IMR-90 (cell line): ENCODE measurements around the gene C2orf49. TPM values are rescaled to one million over a fixed set of nuclear protein-coding genes. Genes with fewer than 3 reads are reported as not detected.

Experiments
- ATAC-seq: fragments of 200-7000 bp; cut with Tn5 transposase; 2 replicates; pipeline ENCODE4 v1.9.1; 2020; ENCODE audit warnings: low read depth, mild to moderate bottlenecking, moderate library complexity
- BruUV-seq: library from RNA; stranded (reverse); fragments of 400-500 nt; replicated peaks from 2 replicates; lab custom pipeline; 2021; lab: Mats Ljungman, UMichigan
- CTCF ChIA-PET: fragments of 300-600 bp; formaldehyde crosslinking; extraction: SDS; loops from one replicate; lab custom pipeline; 2021; ENCODE audit warnings: antibody characterized with exemption; lab: Yijun Ruan, JAX
- POLR2A ChIA-PET: fragments of 300-600 bp; sonication (Branson Sonifier 250); formaldehyde crosslinking; loops from one replicate; lab custom pipeline; 2022; ENCODE audit warnings: antibody characterized with exemption; ENCODE audit not compliant: unreplicated experiment; lab: Charles Lee
- DNase-seq: peaks from one replicate; pipeline ENCODE4 v3.0.0; 2013
- H2AFZ ChIP-seq: replicated peaks from 2 replicates; pipeline ENCODE3; 2013; ENCODE audit warnings: low read length, mild to moderate bottlenecking; ENCODE audit not compliant: poor library complexity
- H2AK5ac ChIP-seq: 2 replicates; pipeline ENCODE4 v1.6.1; 2013; ENCODE audit warnings: low read depth, low read length, inconsistent platforms
- H2AK9ac ChIP-seq: replicated peaks from 2 replicates; pipeline ENCODE3; 2013; ENCODE audit warnings: mild to moderate bottlenecking, low read depth, low read length, moderate library complexity; ENCODE audit not compliant: poor library complexity
- H2BK120ac ChIP-seq: 2 replicates; pipeline ENCODE4 v1.6.1; 2013; ENCODE audit warnings: low read depth, low read length, inconsistent platforms
- H2BK15ac ChIP-seq: 3 replicates; pipeline ENCODE4 v1.6.1; 2013; ENCODE audit warnings: low read depth, low read length, inconsistent platforms
- H2BK20ac ChIP-seq: 2 replicates; pipeline ENCODE4 v1.6.1; 2013; ENCODE audit warnings: low read depth, mild to moderate bottlenecking, inconsistent platforms, low read length, moderate library complexity
- H2BK5ac ChIP-seq: 2 replicates; pipeline ENCODE4 v1.6.1; 2013; ENCODE audit warnings: mild to moderate bottlenecking, low read depth, low read length, inconsistent platforms; ENCODE audit not compliant: poor library complexity, severe bottlenecking
- H3K14ac ChIP-seq: replicated peaks from 2 replicates; pipeline ENCODE4 v1.6.1; 2013; ENCODE audit warnings: low read depth, low read length, inconsistent platforms
- H3K18ac ChIP-seq: 2 replicates; pipeline ENCODE4 v1.6.1; 2013; ENCODE audit warnings: low read depth, low read length, control low read depth
- H3K23ac ChIP-seq: 2 replicates; pipeline ENCODE4 v1.6.1; 2013; ENCODE audit warnings: low read depth, low read length, inconsistent platforms
- H3K27ac ChIP-seq: 2 replicates; pipeline ENCODE4 v1.5.1; 2013; ENCODE audit warnings: mild to moderate bottlenecking, control low read depth, low read length; ENCODE audit not compliant: insufficient read depth
- H3K27me3 ChIP-seq: 2 replicates; pipeline ENCODE4 v1.6.1; 2013; ENCODE audit warnings: low read length; ENCODE audit not compliant: control insufficient read depth, insufficient read depth
- H3K36me3 ChIP-seq: 2 replicates; pipeline ENCODE4 v1.6.1; 2013; ENCODE audit warnings: low read length, mixed read lengths; ENCODE audit not compliant: control insufficient read depth, insufficient read depth
- H3K4ac ChIP-seq: 2 replicates; pipeline ENCODE4 v1.6.1; 2013; ENCODE audit warnings: low read depth, low read length, inconsistent platforms
- H3K4me1 ChIP-seq: 2 replicates; pipeline ENCODE4 v1.6.1; 2013; ENCODE audit warnings: low read length, mixed read lengths; ENCODE audit not compliant: control insufficient read depth, insufficient read depth
- H3K4me2 ChIP-seq: 2 replicates; pipeline ENCODE4 v1.6.1; 2013; ENCODE audit warnings: low read depth, mild to moderate bottlenecking, control low read depth, low read length, moderate library complexity
- H3K4me3 ChIP-seq: 2 replicates; pipeline ENCODE4 v1.5.1; 2013; ENCODE audit warnings: low read depth, mild to moderate bottlenecking, control low read depth, low read length, moderate library complexity; ENCODE audit not compliant: insufficient read depth
- H3K56ac ChIP-seq: 2 replicates; pipeline ENCODE4 v1.6.1; 2013; ENCODE audit warnings: low read length, inconsistent platforms; ENCODE audit not compliant: insufficient read depth; ENCODE audit errors: extremely low read depth
- H3K79me1 ChIP-seq, 2 experiments: 2 replicates each; pipeline ENCODE4 v1.6.1; 2013; ENCODE audit warnings: low read length in 2 of 2, inconsistent platforms in 1 of 2, low read depth in 1 of 2
- H3K9ac ChIP-seq: 2 replicates; pipeline ENCODE4 v1.6.1; 2013; ENCODE audit warnings: low read depth, low read length, control low read depth
- H3K9me1 ChIP-seq: 2 replicates; pipeline ENCODE4 v1.6.1; 2013; ENCODE audit warnings: low read length, inconsistent platforms; ENCODE audit not compliant: insufficient read depth
- H3K9me3 ChIP-seq: 2 replicates; pipeline ENCODE4 v1.6.1; 2013; ENCODE audit warnings: low read length; ENCODE audit not compliant: control insufficient read depth, insufficient read depth
- H4K20me1 ChIP-seq: 2 replicates; pipeline ENCODE4 v1.6.1; 2013; ENCODE audit warnings: low read length, inconsistent platforms; ENCODE audit not compliant: insufficient read depth
- H4K5ac ChIP-seq: 2 replicates; pipeline ENCODE4 v1.6.1; 2013; ENCODE audit warnings: mild to moderate bottlenecking, low read depth, low read length, control low read depth
- H4K8ac ChIP-seq, 2 experiments: 2 replicates each; pipeline ENCODE4 v1.6.1; 2013; ENCODE audit warnings: low read depth in 2 of 2, low read length in 2 of 2, control low read depth in 1 of 2, inconsistent platforms in 1 of 2
- H4K91ac ChIP-seq: 2 replicates; pipeline ENCODE4 v1.6.1; 2013; ENCODE audit warnings: low read depth, low read length, inconsistent platforms; ENCODE audit not compliant: insufficient read depth
- BHLHE40 ChIP-seq: fragments of 150-350 bp; IDR thresholded peaks from 2 replicates; pipeline ENCODE4 v1.6.1; 2016; ENCODE audit warnings: mild to moderate bottlenecking, low read depth, low read length
- CHD1 ChIP-seq: IDR thresholded peaks from 2 replicates; pipeline ENCODE4 v1.6.1; 2012; ENCODE audit warnings: low read depth, low read length, improper control_type of control experiment
- MAFK ChIP-seq: IDR thresholded peaks from 2 replicates; pipeline ENCODE4 v1.6.1; 2012; ENCODE audit warnings: low read depth, low read length, improper control_type of control experiment
- MAZ ChIP-seq: IDR thresholded peaks from 2 replicates; pipeline ENCODE4 v1.6.1; 2012; ENCODE audit warnings: low read depth, mild to moderate bottlenecking, low read length, improper control_type of control experiment, moderate library complexity, borderline replicate concordance
- MXI1 ChIP-seq: IDR thresholded peaks from 2 replicates; pipeline ENCODE4 v1.6.1; 2012; ENCODE audit warnings: low read depth, mild to moderate bottlenecking, low read length, moderate library complexity, borderline replicate concordance
- NFE2L2 ChIP-seq: fragments of 150-350 bp; IDR thresholded peaks from 2 replicates; pipeline ENCODE4 v1.6.1; 2016; ENCODE audit warnings: low read depth, mild to moderate bottlenecking, low read length
- RAD21 ChIP-seq: IDR thresholded peaks from 2 replicates; pipeline ENCODE4 v1.6.1; 2012; ENCODE audit warnings: low read length, improper control_type of control experiment
- RCOR1 ChIP-seq: IDR thresholded peaks from 2 replicates; pipeline ENCODE4 v1.6.1; 2012; ENCODE audit warnings: mild to moderate bottlenecking, low read length, improper control_type of control experiment; ENCODE audit not compliant: insufficient replicate concordance
- SMC3 ChIP-seq: fragments of 150-350 bp; IDR thresholded peaks from 2 replicates; pipeline ENCODE4 v1.6.1; 2016; ENCODE audit warnings: low read depth, mild to moderate bottlenecking, antibody characterized with exemption, low read length, moderate library complexity
- WGBS, 2 experiments: methylation state at CpG; one replicate each; pipeline versions ENCODE4 v1.1.5 to v1.1.7; 2013; ENCODE audit warnings: missing lambda C conversion rate in 2 of 2; ENCODE audit not compliant: insufficient read length in 1 of 2; ENCODE audit errors: extremely low coverage in 2 of 2; 5-methylcytosine and 5-hydroxymethylcytosine counted together
- dilution Hi-C: fragments of 300-500 bp; cut with HindIII; formaldehyde crosslinking; loops from one replicate; pipeline ENCODE4 v1.14.3; 2018; ENCODE audit warnings: low sequenced_read_pairs; ENCODE audit not compliant: unreplicated experiment
- in situ Hi-C: fragments of 300-500 bp; cut with MboI; formaldehyde crosslinking; loops from 3 replicates; pipeline ENCODE4 v1.14.3; 2019; ENCODE audit warnings: low sequenced_read_pairs, inconsistent platforms, mixed read lengths
- intact Hi-C: fragments of 100-400 bp; cut with micrococcal nuclease; formaldehyde crosslinking; loops from 2 replicates; pipeline ENCODE4 v1.10.0; 2022
- polyA plus RNA-seq, 3 experiments: library from polyadenylated mRNA; depleted of rRNA; stranded (reverse); fragments of >200 nt; gene quantifications; 2 replicates each; pipeline ENCODE4 v1.2.3, GENCODE V29; 2012; ENCODE audit warnings: low replicate concordance in 1 of 3
- total RNA-seq: library from RNA; depleted of rRNA; stranded (reverse); fragments of >200 nt; gene quantifications from 2 replicates; pipeline ENCODE4 v1.2.3, GENCODE V29; 2012
- TF ChIP-seq, protein P1 (sequence below): conservative IDR thresholded peaks from 2 replicates; pipeline ENCODE4 v1.5.1; 2012; ENCODE audit warnings: mild to moderate bottlenecking, low read depth, low read length, improper control_type of control experiment
- TF ChIP-seq, protein P2 (sequence below): fragments of 150-350 bp; IDR thresholded peaks from 2 replicates; pipeline ENCODE4 v1.6.1; 2017; ENCODE audit warnings: mild to moderate bottlenecking, antibody characterized with exemption, low read length, low read depth

The C2orf49 gene
- total and polyA plus RNA-seq, 2 of the 4 experiments (the other 2 are of a cell fraction) = 3.8 to 8.5 TPM

DNA sequence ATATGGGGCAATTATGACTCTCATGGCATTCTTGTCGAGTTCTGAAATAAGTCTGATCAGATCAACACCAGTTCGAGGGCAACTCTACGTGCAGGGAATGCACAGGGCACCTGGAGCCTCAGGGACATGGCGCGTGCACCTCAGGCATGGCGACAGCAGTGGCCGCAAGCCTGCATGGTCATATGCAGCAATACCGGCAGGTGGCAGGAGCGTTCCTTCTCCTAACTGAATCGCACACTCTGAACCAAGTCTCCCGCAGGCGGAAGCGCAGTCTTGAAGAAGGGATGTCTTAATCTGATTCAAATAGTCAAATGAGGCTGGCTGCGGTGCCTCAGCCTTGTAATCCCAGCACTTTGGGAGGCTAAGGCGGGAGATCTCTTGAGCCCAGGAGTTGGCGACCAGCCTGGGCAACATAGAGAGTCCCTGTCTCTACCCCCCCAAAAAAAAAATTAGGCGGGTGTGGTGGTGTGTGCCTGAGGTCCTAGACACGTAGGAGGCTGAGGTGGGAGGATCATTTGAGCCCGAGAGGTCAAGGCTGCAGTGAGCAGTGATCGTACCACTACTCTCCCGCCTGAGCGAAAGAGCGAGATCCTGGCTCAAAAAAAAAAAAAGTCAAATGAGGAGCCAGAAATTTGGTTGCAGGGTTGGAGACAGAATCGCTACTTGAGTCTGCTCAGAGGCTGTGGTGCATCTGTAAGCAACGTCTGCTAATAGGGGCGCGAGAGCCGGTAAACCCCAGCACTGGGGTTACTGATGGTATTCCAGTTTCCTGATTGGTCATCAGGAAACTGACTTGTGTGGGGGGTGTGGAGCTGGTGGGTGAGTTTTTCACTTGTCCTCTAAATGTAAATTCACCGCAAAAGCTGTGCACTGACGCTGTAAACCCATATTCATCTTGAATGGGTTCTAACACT is 32.7 kb downstream of the C2orf49 start (continued):
- peak; percentile 80 for TF ChIP-seq SMC3
- TF ChIP-seq RCOR1 = no peak
- TF ChIP-seq MAFK = no peak

GRCh38 chr2:105371156-105371555 is 33.8 kb downstream of the C2orf49 start:
- Histone ChIP-seq H3K18ac (no peak overlapping the region), H2AK9ac (no peak overlapping the region), H4K8ac (peak overlapping the region in 1 of 2 experiments; percentile 39; a peak in 2 of 4 replicates), H3K14ac (no peak overlapping the region), H3K9me1 (peaks cover 29% of the 10 kb centered on the region), H4K91ac (no peak overlapping the region), H3K36me3 (peaks cover 84% of the 10 kb centered on the region), H3K27ac (peak overlapping the region; percentile 30; the same call in 1 of the 2 replicates), H2BK5ac (peak overlapping the region; percentile 10), H2BK120ac (no peak overlapping the region), H3K9ac (0 out of 2 replicates have a peak overlapping the region, but pooled peaks have one; percentile 6), H2BK20ac (no peak overlapping the region), H4K20me1 (peaks cover 71% of the 10 kb centered on the region), H3K56ac (no peak overlapping the region), H2AK5ac (no peak overlapping the region), H3K27me3 (no peaks in the 10 kb centered on the region), H3K4me1 (peaks cover 39% of the 10 kb centered on the region), H3K4ac (no peak overlapping the region), H3K9me3 (no peaks in the 10 kb centered on the region), H3K4me2 (no peak overlapping the region), H4K5ac (no peak overlapping the region), H3K79me1 (peaks cover 57 to 92% of the 10 kb centered on the region in 2 experiments), H2BK15ac (no peak overlapping the region), H3K4me3 (no peak overlapping the region), H3K23ac (no peak overlapping the region), H2AFZ (no peak overlapping the region)
- no TSS peak for BruUV-seq
- intact Hi-C loops = no loop called here
- in situ Hi-C loops = no loop called here
- ChIA-PET POLR2A (no interaction called here), CTCF (no interaction called here)
- DNase-seq = no peak
- 82% methylated on average over 3 of the region's 10 CpGs; no CpG with 5 or more reads in 1 of the 2 experiments for WGBS, 2 experiments
- no peak for ATAC-seq
- dilution Hi-C loops = no loop called here
- TF ChIP-seq MXI1 (no peak), SMC3 (no peak), CHD1 (no peak), NFE2L2 (no peak), RAD21 (no peak), MAZ (no peak), BHLHE40 (no peak), MAFK (no peak)
- TF ChIP-seq, protein P1, sequence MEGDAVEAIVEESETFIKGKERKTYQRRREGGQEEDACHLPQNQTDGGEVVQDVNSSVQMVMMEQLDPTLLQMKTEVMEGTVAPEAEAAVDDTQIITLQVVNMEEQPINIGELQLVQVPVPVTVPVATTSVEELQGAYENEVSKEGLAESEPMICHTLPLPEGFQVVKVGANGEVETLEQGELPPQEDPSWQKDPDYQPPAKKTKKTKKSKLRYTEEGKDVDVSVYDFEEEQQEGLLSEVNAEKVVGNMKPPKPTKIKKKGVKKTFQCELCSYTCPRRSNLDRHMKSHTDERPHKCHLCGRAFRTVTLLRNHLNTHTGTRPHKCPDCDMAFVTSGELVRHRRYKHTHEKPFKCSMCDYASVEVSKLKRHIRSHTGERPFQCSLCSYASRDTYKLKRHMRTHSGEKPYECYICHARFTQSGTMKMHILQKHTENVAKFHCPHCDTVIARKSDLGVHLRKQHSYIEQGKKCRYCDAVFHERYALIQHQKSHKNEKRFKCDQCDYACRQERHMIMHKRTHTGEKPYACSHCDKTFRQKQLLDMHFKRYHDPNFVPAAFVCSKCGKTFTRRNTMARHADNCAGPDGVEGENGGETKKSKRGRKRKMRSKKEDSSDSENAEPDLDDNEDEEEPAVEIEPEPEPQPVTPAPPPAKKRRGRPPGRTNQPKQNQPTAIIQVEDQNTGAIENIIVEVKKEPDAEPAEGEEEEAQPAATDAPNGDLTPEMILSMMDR = no peak
- TF ChIP-seq, protein P2, sequence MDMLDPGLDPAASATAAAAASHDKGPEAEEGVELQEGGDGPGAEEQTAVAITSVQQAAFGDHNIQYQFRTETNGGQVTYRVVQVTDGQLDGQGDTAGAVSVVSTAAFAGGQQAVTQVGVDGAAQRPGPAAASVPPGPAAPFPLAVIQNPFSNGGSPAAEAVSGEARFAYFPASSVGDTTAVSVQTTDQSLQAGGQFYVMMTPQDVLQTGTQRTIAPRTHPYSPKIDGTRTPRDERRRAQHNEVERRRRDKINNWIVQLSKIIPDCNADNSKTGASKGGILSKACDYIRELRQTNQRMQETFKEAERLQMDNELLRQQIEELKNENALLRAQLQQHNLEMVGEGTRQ = no peak
